ACHN (cell line): ENCODE data around the gene CNTD1.

Experiments
- DNase-seq: peaks from one replicate; pipeline ENCODE4 v3.0.0-alpha.2; 2015
- in situ Hi-C: cut with HindIII; loops from 2 replicates; pipeline ENCODE4 v1.10.0; 2017; ENCODE audit warnings: low sequenced_read_pairs, low pct_ligation_motif_present, low pct_unique_long_range_greater_than_20kb

Gene CNTD1

DNA sequence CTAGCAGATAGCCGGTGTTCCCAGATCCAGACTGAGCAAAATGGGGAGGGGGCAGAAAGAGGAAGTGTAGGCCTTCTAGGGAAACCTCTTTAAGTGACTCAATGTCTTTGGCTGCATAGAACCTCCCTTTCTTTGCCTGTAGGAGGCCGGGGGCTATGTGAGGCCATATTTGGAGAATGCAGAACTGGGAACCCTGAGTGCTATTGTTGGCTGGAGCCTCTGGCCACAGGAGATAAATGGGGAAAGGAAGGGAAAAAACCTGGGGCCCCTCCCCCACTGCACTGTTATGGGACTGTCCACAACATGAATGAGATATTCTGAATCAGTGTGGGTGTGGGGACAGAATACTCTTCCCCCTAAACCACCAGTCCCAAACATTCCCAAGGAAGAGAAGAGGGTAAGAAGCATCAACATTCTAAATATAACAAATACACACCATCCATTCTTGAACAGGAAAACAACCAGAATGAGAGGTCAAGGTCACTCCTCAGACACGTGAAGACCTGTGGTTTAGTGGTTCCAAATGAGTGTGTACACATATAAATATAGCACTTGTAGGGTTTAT, 23.0 kb upstream of the CNTD1 start:
- in situ Hi-C loops, result no loop called here
- peak; percentile 42 for DNase-seq

DNA sequence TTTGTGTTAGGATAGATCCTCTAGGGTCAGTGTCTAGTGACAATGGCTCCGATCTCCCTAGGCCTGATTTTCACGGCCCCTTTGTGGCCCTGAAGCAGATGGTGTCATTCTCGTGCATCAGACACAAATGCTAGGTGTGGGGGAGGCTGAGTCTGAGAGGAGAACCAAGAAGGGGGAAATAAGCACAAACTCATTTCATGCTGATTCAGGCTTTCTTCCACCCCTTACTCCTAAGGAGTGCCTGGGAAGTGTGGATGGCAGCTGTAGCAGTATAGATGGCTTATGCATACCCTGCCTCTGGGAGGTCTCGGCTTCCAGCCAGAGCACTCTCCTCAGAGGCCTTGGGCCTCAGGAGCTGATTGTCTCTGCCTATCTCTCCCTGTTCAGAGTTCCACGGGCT, 20.1 kb upstream of the CNTD1 start:
- no peak for DNase-seq

DNA sequence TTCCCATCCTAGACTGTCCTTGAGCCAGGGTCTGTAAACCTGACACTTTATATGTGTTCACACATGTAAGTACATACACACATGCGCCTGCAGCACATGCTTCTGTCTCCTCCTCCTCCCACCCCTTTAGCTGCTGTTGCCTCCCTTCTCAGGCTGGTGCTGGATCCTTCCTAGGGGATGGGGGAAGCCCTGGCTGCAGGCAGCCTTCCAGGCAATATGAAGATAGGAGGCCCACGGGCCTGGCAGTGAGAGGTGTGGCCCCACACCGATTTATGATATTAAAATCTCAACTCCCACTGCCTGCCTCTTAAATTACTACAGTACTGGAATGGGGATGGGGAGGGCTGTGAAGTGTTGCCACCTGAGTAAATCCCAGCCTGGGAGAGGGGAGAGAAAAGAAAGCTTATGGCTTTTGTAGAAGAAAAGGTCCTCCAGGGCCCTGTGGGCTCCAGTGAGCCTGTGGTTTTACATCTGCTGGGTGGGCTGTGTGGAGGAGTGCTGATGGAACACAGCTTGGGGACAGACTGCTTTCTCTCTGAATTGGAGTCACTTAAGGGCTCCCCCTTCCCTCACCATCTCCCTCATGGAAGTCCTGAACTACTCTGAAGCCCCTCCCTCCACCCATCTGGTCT, 19.2 kb upstream of the CNTD1 start:
- in situ Hi-C loops, result no loop called here
- DNase-seq, result no peak

More for the DNA sequence above, 20.1 kb upstream of the CNTD1 start:
- in situ Hi-C loops, result no loop called here

DNA sequence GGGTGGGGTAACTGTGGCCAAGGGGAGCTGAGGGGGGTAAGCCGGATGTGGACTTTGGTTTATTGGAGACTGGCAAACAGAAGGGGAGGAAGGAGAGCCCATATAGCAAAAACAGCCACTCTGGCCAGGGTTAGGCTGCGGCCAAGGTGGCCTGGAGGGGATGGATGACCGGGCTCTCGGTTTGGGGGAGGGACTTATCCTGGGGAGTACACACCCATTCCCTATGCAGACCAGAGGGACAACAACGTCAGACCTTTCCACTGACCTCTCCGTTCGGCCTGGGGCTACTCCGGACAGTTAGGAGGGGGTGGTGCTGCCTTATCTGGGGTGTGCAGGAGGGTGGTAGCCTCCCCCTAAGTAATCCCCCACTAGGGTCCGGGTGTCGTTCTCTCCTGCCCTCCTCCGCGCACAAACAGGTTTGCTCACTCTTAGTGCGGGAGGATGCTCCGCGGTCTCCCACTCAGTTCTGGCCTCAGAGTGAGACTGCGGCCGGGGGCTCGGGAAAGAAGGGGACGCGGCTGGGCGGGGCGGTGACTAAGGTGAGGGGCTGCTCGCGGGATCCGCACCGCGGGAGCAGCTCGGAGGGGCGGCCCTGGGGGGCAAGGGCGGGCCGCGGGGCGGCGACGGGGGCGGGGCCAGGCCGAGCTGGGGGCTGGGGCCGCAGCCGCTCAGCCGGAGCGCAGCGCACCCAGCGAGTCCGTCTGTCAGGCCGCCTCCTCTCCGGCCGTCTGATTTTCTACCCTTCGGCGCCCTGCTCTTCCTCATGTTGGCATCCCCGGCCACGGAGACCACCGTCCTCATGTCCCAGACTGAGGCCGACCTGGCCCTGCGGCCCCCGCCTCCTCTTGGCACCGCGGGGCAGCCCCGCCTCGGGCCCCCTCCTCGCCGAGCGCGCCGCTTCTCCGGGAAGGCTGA, 18.5 kb upstream of the CNTD1 start, which contains the start of gene WNK4:
WNK4 (plus strand) TSS at position 675 of the 915 bp plus-strand sequence; CDS start at position 764, 89 bp downstream.
- DNase-seq, result peak; percentile 77
- in situ Hi-C loops, result no loop called here

DNA sequence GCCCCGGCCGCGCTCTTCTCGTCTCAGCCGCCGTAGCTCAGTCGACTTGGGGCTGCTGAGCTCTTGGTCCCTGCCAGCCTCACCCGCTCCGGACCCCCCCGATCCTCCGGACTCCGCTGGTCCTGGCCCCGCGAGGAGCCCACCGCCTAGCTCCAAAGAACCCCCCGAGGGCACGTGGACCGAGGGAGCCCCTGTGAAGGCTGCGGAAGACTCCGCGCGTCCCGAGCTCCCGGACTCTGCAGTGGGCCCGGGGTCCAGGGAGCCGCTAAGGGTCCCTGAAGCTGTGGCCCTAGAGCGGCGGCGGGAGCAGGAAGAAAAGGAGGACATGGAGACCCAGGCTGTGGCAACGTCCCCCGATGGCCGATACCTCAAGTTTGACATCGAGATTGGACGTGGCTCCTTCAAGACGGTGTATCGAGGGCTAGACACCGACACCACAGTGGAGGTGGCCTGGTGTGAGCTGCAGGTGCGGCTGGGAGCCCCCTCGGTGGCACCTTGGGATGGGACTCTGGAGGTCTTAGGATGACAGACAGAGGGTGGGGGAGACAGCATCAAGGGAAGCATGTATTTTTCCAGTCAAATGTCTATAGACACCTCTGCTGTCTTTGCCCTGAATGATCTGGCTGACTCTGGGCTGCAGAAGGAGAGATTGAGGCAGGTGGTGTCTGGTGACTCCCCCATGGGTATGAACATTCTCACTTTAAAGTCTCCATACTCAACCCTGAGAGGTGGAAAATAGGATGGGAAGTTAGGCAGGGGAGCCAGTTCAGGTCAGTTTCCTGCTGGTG, 17.6 kb upstream of the CNTD1 start:
- in situ Hi-C loops, result no loop called here
- no peak for DNase-seq

DNA sequence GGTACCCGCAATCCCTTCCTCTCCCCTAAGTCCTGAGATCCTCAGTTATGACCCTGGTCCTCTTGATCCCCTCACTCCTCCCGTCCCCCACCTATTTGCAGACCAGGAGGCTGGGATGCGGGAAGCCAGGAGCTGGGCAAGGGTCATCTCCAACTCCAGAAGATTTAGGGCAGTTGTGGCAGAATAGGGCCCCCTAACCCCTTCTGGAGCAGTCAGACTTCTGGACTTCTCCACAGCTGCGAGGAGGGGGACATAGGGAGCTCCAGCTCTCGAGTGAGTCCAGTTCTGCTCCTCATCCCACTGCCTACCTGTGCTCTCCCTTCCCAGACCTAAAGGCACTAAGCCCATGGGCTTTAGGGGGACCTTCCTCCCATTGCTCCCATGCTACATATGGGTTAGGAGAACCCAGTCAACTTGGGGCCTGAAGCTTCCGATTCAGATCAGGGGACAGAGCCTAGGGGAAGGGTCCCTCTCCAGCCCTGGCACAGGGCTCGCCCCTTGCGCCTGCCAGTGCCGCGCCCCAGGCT, 17.0 kb upstream of the CNTD1 start:
- in situ Hi-C loops, result no loop called here
- no peak for DNase-seq

DNA sequence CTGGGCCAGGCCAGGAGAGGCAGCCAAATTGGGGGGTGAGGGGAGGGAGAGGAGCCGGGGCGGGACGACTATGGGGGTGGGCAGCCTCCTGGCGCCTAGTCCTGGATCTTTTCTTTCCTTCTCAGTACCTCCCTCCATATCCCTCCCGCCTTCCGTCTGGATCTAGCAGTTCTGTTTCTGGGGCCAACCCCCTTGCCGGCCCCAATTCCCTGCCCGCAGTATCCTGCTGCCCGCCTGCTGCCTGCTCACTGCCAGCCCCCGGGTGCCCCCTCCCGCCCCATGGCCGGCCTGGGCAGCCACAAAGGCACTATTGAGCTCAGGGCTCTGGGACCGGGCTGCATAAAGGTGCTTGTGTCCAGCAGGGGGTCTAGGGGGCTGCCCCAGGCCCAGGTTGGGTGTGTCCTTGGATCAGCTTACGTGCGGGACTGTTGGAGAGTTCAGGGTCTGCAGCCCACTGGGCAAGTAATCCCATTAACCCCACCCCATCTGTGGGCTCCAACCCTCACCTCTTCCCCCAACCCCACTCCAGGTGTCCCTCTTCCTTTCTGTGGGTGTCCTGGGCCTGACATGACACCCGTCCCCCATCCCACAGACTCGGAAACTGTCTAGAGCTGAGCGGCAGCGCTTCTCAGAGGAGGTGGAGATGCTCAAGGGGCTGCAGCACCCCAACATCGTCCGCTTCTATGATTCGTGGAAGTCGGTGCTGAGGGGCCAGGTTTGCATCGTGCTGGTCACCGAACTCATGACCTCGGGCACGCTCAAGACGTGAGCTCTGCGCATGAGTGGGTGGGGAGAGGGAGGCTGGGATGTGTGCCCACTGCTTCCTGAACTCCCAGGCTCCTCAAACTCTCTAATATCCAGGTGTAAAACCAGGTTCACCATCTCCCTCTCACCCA, 16.2 kb upstream of the CNTD1 start:
- in situ Hi-C loops, result no loop called here
- no peak for DNase-seq

DNA sequence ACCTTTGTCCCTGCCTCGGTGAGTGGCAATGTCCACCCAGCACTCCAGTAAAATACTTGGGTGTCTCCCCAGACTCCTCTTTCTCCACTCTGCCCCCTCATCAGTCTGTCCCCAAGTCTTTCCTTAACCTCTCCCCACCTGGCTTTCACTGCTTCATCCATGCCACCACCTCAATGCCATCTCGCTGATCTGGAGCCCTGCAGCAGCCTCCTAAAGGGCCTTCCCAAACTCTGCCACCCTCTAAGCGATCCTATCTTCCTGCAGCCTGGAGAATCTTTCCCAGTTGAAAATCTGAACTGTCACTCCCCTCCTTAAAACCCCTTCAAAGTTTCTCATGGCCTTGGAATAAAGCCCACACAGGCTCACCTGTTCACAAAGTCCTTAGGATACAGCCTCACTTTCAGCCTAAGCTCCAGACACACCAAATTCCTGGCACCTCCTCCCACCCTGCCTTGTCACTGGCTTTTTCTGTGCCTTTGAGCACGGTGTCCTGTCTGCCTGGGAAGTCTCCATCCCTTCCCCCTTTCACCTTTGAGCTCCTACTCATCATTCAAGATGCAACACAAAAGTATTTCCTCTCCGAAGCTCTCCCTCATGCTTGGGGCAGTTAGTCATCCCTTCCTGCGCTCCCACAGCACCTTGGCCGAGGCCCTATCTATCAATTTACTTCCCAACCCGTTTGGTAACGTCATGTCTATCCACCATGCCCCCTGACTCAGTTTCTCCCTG, 15.4 kb upstream of the CNTD1 start:
- peak; percentile 80 for DNase-seq
- in situ Hi-C loops, result no loop called here

DNA sequence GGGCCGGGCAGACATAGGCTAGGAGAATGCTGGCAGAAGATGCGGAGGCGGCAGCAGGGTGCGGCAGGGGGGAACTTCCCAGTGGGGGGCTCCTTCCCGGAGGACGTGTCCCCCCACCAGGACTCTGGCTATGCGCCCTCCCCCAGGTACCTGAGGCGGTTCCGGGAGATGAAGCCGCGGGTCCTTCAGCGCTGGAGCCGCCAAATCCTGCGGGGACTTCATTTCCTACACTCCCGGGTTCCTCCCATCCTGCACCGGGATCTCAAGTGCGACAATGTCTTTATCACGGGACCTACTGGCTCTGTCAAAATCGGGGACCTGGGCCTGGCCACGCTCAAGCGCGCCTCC, 14.9 kb upstream of the CNTD1 start:
- DNase-seq, result no peak
- in situ Hi-C loops, result no loop called here

DNA sequence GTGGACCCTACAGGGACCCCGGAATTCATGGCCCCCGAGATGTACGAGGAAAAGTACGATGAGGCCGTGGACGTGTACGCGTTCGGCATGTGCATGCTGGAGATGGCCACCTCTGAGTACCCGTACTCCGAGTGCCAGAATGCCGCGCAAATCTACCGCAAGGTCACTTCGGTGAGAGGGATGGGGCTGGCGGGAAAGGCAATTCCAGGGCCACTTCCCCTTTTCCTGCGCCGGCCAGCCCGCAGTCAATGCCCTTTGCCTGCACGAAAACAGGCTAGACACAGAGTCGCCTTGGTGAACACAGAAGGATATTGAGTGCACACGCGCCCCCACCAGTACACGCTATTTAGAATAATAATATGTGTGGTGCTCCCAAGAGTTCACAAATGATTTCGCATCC, 14.3 kb upstream of the CNTD1 start:
- in situ Hi-C loops, result no loop called here
- DNase-seq, result no peak

DNA sequence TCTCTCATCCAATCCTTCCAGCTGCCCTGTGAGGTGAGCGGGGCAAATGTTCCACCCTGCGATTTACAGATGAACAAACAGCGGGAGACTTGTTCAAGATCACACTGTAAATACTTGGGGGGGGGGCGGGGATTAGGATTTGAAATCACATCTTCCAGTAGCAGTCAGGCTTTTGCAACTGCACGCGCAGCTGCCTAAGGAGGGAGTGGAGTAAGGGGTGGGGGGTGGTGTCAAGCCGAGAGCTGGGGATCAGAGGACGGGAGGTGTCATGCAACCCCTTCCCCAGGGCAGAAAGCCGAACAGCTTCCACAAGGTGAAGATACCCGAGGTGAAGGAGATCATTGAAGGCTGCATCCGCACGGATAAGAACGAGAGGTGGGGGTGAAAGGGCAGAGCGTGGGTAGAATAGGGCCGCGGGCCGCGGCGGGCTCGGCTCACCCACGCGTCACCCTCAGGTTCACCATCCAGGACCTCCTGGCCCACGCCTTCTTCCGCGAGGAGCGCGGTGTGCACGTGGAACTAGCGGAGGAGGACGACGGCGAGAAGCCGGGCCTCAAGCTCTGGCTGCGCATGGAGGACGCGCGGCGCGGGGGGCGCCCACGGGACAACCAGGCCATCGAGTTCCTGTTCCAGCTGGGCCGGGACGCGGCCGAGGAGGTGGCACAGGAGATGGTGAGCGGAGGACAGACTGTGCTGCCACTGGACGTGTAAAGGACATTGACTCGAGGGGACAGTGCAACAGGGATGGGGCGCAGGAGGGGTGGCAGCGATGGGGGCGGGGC, 13.7 kb upstream of the CNTD1 start:
- no peak for DNase-seq
- in situ Hi-C loops, result no loop called here

DNA sequence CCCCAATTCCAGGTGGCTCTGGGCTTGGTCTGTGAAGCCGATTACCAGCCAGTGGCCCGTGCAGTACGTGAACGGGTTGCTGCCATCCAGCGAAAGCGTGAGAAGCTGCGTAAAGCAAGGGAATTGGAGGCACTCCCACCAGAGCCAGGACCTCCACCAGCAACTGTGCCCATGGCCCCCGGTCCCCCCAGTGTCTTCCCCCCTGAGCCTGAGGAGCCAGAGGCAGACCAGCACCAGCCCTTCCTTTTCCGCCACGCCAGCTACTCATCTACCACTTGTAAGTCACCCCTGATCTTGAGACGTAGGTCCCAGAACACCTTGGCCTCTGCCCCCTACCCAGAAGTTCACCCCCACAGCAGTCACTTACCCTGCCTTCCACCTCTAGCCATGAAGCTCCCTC, 11.4 kb upstream of the CNTD1 start:
- no peak for DNase-seq
- in situ Hi-C loops, result no loop called here

DNA sequence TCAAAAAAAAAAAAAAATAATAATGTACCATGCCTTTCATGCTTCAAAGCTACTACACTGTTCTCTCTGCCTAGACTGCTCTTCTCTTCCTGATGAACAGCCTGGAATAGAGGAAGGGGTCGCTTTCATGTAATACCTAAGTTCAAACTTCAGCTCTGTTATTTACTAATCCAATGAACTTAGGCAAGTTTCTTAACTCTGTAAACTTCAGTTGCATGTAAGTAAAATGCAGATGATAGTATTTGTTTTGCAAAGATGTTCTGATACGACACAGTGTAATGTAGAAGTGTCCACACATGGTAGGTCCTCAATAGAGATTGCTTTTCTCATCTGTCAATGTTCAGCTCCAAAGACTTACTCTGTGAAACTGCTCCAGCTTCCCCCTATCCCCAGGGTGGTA, 6.7 kb upstream of the CNTD1 start:
- DNase-seq, result no peak
- in situ Hi-C loops, result no loop called here

DNA sequence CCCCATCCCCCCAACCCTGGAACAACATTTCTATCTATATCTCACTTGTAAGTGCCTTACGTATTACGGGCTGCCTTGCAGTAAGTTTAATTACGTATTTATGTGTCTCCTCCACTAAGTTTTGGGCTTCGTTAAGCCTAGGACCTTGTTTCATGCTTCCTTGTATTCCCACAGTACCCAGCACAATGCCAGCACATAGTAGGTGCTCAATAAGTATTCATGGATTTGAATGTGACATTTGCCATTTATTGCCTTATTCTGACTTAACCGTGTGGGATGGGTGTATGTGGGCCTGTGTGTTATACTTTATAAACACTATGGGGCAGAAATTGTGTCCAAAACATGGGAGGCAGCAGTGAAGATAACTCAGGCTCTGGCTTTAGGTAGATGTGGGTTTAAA, 6.1 kb upstream of the CNTD1 start:
- in situ Hi-C loops, result no loop called here

DNA sequence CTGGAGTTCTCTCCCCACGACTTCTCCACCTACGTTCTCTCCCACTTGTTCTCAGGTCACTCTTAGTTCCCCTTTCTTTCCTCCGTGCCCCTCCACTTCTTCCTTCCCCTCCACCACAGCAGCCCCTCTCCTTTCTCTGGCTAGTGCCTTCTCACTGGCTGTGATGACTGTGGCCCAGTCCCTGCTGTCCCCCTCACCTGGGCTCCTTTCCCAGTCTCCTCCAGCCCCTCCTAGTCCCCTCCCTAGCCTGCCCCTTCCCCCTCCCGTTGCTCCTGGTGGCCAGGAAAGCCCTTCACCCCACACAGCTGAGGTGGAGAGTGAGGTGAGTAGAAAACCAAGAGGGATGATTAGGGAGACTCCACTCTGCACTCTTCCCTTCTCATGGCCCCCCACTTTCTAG, 3.6 kb upstream of the CNTD1 start:
- in situ Hi-C loops, result no loop called here
- no peak for DNase-seq

More for the DNA sequence above, 6.1 kb upstream of the CNTD1 start:
- DNase-seq, result no peak

DNA sequence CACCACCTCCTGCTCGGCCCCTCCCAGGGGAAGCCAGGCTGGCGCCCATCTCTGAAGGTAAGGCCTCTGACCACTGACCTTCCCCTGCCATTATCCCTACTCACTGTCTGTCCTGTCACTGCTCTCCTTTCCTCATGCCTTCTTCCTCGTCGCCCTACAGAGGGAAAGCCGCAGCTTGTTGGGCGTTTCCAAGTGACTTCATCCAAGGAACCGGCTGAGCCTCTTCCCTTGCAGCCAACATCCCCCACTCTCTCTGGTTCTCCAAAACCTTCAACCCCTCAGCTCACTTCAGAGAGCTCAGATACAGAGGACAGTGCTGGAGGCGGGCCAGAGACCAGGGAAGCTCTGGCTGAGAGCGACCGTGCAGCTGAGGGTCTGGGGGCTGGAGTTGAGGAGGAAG, 3.2 kb upstream of the CNTD1 start:
- in situ Hi-C loops, result no loop called here

More for the DNA sequence above, 3.2 kb upstream of the CNTD1 start:
- DNase-seq, result no peak
